ENCODE results near the gene AIFM3.
A peak's percentile ranks its signal among the peaks of the same experiment; 100 is the strongest.

AIFM3 gene

DNA sequence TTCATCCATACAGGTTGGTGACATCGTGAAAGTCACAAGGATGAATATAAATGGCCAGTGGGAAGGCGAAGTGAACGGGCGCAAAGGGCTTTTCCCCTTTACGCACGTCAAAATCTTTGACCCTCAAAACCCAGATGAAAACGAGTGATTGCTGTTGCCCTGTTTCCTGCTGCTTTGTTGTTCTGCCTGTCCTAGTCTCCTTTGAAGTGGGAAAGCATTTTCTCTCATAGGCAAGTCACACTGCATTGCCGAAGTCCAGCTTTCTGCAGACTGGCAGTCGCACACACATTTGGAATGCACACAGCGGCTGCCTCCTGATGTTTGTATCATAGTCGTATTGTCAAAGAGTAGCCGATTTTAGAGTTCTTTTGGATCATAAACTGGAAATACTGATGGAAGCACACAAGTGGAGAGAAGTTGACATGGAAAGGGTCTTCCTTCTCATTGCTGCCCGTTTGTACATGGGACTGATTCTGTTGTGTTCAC is 17.3 kb upstream of the AIFM3 start:
- Mint-ChIP-seq H3K27me3 (no peaks in the 10 kb centered on the region), H3K4me1 (ENCODE audit: low read depth) (peaks cover 47% of the 10 kb centered on the region), H3K36me3 (peaks cover 3% of the 10 kb centered on the region), H3K27ac (peak overlapping the region; percentile 35), H3K4me3 (peak overlapping the region; percentile 11), H3K9me3 (ENCODE audit: low read depth) (no peaks in the 10 kb centered on the region)

DNA sequence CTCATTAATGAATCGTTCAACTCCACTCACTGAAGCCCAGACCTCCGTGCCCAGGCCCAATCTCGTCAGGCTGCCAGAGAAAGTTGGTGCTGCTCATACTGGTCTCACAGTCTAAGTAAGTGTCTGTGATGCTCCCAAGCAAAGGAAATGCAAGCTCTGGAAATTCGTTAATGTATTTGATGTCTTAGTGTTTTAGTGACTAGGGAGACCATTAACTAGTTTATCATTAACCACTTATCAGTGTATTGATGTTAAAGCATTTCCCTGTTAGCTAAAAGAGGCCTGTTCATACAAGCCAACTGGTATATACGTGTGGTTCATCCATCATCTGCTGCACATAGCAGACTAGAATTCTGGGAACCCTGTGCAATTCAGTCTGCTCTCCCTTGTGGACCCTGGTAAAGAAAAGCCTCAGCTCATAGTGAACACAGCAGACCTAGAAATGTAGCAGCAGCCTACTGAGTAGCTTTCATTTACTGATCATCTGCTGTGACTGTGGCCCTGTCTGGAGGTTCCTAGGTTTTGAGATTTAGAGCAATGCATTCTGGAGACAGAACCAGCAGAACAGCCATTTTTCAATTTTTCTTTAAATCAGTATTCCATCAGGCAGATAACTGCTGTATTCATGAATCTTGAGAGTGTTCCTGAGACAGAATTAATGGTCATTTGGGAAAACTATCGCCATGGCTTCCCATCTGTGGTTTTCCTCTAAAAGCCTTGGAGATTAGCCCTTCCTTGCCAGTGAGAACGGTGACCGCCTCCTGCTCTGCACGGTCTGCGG is 15.7 kb upstream of the AIFM3 start:
- Mint-ChIP-seq H3K4me3 (no peak overlapping the region), H3K27me3 (peaks cover 1% of the 10 kb centered on the region), H3K27ac (no peak overlapping the region), H3K4me1 (ENCODE audit: low read depth) (peaks cover 35% of the 10 kb centered on the region), H3K36me3 (peaks cover 3% of the 10 kb centered on the region), H3K9me3 (ENCODE audit: low read depth) (no peaks in the 10 kb centered on the region)

DNA sequence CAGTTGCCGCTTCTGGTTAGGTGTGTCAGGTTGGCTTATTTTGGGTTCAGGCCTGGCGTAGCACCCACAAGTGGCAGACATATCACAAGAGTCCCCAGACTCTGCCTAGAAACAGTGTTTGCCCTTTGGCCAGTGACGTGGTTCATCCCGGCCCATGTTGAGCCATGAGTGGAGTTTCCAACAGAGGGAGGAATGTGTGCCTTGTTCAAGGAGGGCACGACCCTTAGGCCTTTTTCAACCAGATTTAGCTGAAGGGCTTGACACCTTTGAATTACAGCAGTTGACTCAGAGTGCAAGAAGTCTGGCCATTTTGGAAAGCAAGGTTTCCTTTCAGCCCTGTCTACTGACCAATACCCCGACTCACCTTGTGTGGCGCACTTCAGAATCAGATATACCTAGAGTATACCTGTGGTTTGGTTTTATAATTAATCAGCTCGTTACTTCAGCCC is 15.1 kb upstream of the AIFM3 start:
- peaks cover 34% of the 10 kb centered on the region for H3K4me1 Mint-ChIP-seq (ENCODE audit: low read depth)

DNA sequence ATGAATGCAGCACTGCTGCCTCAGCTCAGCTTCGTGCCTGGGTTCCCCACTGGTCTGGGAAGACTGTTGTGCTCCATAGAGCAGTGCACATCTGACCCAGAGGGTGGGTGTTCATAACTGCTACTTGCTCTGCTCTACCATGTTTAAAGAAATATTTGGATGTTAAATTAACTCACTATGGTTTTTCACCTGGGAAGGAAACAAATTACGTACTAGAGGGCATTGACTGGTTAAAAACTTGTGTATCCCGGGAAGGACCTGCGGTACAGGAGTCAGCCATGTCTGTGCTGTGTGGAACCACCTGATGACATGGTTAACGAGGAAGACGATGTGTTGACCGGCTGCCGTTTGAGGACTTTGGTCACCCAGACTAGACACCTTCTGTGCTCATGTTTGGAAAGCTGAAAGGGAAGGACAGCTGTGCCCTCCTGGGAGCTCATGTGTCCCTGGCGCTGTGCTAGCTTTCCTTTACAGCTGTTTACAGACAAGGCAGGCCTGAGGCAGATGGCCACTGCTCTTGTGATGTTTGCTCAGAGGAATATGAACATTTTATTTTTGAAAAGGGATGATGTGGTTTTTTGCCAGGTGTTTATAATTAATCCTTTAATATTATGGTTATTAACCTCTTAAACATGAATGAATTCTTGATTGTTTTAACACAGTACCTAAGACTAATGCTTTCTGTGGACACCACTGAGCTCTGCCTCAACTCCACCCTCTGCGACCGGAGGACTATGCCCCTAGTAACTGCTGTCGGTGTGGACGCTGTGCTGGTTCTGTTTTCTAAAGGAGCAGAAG is 14.3 kb upstream of the AIFM3 start:
- Mint-ChIP-seq H3K27ac (no peak overlapping the region), H3K4me1 (ENCODE audit: low read depth) (peaks cover 28% of the 10 kb centered on the region), H3K9me3 (ENCODE audit: low read depth) (no peaks in the 10 kb centered on the region)

More for the DNA sequence above, 15.1 kb upstream of the AIFM3 start:
- Mint-ChIP-seq H3K27ac (no peak overlapping the region), H3K9me3 (ENCODE audit: low read depth) (no peaks in the 10 kb centered on the region), H3K4me3 (no peak overlapping the region), H3K27me3 (peaks cover 1% of the 10 kb centered on the region), H3K36me3 (peaks cover 3% of the 10 kb centered on the region)

DNA sequence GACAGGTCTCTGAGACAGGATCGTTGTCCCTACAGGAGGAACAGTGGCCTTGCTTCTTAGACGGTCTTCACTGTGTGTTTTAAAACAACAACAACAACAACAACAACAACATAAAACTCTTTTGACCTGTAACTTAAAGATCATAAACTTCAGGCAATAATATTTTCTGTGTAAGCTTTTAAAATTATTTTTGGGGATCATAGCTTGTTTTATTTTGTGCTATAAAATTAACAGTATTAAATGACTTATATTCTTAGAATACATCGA is 13.8 kb upstream of the AIFM3 start:
- peaks cover 5% of the 10 kb centered on the region for H3K27me3 Mint-ChIP-seq
- peaks cover 3% of the 10 kb centered on the region for H3K36me3 Mint-ChIP-seq
- H3K4me3 Mint-ChIP-seq, result no peak overlapping the region

More for the DNA sequence above, 14.3 kb upstream of the AIFM3 start:
- Mint-ChIP-seq H3K27me3 (peaks cover 1% of the 10 kb centered on the region), H3K36me3 (peaks cover 3% of the 10 kb centered on the region), H3K4me3 (no peak overlapping the region)

DNA sequence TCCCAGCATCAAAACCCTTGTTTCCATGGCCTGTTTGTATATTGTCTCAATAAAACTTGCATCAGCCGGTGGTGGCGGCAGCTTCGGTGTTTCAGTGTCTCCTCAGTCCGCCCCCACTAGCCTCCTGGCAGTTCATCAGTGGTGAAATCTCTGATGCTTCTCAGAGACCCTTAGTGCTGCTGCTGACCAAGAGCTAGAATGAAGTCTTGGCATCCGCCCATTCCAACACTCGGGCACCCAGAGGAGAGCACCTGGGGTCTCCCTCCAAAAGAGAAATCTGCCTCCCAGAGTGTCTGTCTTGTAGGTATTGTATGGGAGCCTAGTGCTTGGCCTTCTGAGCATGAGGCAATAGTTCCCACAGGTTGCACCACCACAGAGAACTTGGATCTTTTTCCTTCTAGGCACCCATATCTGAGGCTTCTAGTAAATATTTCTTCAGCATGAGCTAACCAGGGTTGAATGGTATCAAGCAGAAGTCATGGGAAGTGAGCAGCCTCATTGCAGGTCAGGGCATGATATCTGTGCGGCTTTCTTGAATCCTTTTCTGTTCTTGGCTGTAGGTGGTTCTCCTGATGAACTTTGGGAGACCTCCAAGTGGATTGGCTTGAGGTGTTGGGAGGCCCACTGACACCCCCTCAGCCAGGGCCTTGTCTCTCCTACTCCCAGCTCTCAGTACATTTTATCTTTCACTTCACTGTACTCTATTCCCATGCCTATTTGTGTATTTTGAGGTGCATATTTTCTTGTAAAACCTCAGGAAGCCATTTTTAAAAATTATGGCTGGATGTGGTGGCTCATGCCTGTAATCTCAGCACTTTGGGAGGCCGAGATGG is 13.2 kb upstream of the AIFM3 start:
- Mint-ChIP-seq H3K36me3 (peaks cover 3% of the 10 kb centered on the region), H3K27ac (no peak overlapping the region), H3K27me3 (peaks cover 6% of the 10 kb centered on the region), H3K4me1 (ENCODE audit: low read depth) (peaks cover 21% of the 10 kb centered on the region), H3K4me3 (no peak overlapping the region), H3K9me3 (ENCODE audit: low read depth) (no peaks in the 10 kb centered on the region)

More for the DNA sequence above, 13.8 kb upstream of the AIFM3 start:
- Mint-ChIP-seq H3K9me3 (ENCODE audit: low read depth) (no peaks in the 10 kb centered on the region), H3K27ac (no peak overlapping the region), H3K4me1 (ENCODE audit: low read depth) (peaks cover 26% of the 10 kb centered on the region)

DNA sequence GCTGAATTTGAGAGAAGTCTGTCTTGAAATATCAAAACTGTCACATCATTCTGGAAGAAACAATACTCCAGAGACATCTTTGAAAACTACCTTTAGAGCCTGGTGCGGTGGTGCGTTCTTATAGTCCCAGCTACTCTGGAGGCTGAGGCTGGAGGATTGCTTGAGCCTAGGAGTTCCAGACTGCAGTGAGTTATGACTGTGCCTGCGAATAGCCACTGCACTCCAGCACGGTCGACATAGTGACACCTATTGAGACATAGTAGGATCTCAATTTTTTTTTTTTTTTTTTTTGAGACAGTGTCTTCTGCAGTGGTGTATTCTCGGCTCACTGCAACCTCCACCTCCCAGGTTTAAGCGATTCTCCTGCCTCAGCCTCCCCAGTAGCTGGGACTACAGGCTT is 11.5 kb upstream of the AIFM3 start:
- no peak overlapping the region for H3K27ac Mint-ChIP-seq
- peaks cover 3% of the 10 kb centered on the region for H3K36me3 Mint-ChIP-seq
- peaks cover 8% of the 10 kb centered on the region for H3K27me3 Mint-ChIP-seq
- H3K9me3 Mint-ChIP-seq (ENCODE audit: low read depth), result no peaks in the 10 kb centered on the region
- no peak overlapping the region for H3K4me3 Mint-ChIP-seq
- peaks cover 9% of the 10 kb centered on the region for H3K4me1 Mint-ChIP-seq (ENCODE audit: low read depth)

DNA sequence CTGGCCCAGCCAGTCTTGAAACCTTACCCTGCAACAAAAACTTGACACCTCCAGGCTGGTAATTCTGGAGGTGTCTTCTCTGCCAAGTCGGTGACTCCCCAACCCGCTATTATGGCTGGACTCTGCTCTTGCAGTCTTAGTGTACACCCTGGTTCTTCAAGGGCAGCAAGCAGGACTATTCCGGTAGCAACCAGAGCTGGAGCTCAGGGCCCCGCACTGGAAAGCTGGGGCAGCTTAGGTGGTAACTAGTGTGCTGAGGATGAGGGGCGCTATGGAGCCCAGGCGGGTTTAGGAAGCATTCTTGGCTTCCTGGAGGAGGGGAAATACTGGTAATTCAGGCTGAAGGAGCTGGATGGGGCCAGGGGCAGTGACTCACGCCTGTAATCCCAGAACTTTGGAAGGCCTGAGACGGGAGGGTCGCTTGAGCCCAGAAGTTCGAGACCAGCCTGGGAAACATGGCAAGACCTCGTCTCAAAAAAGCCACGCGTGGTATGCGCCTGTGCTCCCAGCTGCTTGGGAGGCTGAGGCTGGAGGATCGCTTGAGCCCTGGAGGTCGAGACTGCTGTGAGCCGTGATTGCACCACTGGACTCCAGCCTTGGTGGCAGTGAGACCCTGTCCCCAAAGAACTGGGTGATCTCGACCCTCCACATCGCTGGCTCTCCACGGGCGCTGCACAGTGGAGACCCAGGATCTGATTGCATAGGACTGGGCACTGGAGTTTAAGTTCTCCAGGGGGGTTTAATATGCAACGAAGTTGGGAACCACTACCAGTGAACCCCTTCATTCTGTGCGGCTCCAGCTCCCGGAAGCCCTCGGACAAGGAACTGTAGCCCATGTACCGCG is 10.6 kb upstream of the AIFM3 start:
- no peaks in the 10 kb centered on the region for H3K9me3 Mint-ChIP-seq (ENCODE audit: low read depth)

DNA sequence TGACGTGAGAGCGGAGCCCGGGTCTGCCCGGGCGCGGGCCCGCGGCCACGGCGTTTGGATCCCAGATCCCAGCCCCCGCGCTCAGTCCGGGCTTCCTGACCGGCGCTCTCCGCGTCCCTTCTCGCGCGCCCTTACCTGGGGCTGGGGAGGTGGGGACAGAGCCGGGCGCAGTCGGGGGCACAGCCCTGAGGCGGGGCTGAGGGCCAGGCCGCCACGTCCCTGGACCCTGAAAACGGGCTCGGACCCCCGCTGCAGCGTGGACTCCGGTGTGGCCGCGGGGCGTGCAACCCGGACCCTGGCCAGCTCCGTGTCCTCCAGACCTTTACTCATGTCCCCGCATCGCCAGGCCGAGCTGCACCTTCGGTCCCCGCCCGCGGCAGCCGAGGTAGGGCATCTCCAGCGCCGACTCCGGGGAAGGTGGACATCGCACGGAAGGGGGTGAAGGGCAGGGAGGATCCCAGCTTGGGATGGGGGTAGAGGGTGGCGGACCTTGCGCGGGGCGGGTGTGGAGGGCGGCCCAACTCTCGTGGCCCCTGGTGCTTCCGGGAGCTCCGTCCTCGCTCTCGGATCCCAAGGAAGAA is 9.9 kb upstream of the AIFM3 start:
- Mint-ChIP-seq H3K9me3 (ENCODE audit: low read depth) (no peaks in the 10 kb centered on the region), H3K27me3 (peaks cover 8% of the 10 kb centered on the region), H3K4me1 (ENCODE audit: low read depth) (peaks cover 14% of the 10 kb centered on the region), H3K36me3 (peaks cover 3% of the 10 kb centered on the region), H3K27ac (no peak overlapping the region), H3K4me3 (peak overlapping the region; percentile 72)

More for the DNA sequence above, 10.6 kb upstream of the AIFM3 start:
- Mint-ChIP-seq H3K27me3 (peaks cover 8% of the 10 kb centered on the region), H3K27ac (no peak overlapping the region), H3K4me3 (peak overlapping the region; percentile 72), H3K4me1 (ENCODE audit: low read depth) (peaks cover 10% of the 10 kb centered on the region), H3K36me3 (peaks cover 3% of the 10 kb centered on the region)

DNA sequence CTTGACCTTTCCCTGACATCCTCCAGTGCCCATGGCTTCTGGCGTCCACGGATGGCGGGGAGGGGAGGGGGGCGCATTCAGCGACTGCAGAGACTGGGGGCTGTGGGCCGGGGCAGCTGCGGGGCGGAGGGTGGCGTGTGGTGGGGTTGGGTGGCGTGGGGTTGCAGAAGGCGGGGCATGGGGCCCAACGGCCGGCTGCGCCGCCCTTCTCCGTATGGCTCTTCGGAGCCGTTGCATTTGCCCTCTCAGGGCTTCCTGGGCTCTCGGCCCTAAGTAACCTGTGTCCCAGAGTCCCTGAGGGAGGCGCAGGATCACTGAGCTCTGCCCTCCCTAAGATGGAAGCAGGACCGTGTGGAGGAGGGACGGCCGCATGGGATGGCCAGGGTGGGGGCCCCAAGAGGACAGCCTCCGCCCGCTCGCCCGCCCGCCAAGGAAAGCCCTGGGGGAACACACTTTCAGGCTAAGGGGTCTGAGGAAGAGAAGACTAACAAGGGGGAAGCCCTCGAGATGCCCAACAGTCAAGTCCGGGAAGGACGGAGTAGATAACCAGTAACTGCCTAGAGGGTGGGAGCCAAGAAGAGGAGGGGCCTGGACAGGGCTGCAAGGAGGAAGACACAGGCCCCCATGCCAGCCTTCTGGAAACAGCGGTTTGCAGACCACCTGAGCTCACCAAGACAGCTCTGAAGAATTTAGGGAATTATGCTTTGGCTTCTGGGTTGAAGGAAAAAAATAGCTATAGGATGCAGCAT is 9.2 kb upstream of the AIFM3 start:
- Mint-ChIP-seq H3K27me3 (peaks cover 8% of the 10 kb centered on the region), H3K4me3 (peak overlapping the region; percentile 59), H3K9me3 (ENCODE audit: low read depth) (no peaks in the 10 kb centered on the region), H3K27ac (no peak overlapping the region), H3K4me1 (ENCODE audit: low read depth) (peaks cover 14% of the 10 kb centered on the region), H3K36me3 (no peaks in the 10 kb centered on the region)

DNA sequence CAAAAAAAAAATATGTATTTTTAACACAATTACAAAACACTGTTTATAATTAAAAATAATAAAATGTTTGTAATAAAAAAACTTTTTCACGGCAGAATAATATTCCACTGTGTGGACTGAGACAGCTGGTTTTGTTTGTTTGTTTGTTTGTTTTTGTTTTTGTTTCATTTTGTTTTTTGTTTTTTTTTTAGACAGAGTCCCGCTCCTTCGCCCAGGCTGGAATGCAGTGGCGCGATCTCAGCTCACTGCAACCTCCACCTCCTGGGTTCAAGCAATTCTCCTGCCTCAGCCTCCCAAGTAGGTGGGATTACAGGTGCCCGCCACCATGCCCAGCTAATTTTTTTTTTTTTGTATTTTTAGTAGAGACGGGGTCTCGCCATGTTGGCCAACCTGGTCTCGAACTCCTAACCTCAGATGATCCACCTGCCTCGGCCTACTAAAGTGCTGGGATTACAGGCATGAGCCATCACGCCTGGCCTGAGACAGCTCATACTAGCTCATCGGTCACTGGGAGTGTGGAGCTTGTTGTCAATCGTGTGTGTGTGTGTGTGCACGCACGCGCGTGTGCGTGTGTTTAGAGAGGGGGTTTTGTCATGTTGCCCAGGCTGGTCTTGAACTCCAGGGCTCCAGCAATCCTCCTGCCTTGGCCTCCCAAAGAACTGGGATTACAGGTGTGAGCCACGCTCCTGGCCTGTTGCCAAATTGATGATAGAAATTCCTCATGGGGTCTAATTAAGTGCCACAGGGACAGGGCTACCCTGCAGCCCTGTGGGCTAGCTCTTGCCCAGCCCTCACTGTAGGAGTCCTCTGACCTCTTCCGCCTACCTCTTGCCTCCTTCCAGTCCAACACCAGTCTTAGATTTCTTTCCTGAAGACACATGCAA is 7.2 kb upstream of the AIFM3 start:
- no peaks in the 10 kb centered on the region for H3K9me3 Mint-ChIP-seq (ENCODE audit: low read depth)
- H3K27ac Mint-ChIP-seq, result no peak overlapping the region
- no peaks in the 10 kb centered on the region for H3K36me3 Mint-ChIP-seq
- no peak overlapping the region for H3K4me3 Mint-ChIP-seq
- peaks cover 23% of the 10 kb centered on the region for H3K4me1 Mint-ChIP-seq (ENCODE audit: low read depth)
- peaks cover 10% of the 10 kb centered on the region for H3K27me3 Mint-ChIP-seq

DNA sequence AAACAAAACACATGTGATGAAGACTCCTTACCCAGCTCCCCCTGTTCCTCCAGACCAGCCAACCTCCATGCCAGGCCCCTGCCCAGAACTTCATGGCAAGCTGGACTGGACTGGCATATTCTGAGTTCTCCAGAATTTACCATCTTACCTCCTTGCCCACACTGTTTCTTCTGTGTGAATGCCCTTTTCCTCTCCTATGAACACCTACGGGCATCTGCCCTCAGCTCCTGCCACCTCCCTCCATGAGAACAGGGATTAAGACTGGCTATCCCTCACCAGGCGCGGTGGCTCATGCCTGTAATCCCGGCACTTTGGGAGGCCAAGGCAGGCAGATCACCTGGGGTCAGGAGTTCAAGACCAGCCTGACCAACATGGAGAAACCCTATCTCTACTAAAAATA is 6.4 kb upstream of the AIFM3 start:
- Mint-ChIP-seq H3K9me3 (ENCODE audit: low read depth) (no peaks in the 10 kb centered on the region), H3K27ac (no peak overlapping the region), H3K4me3 (no peak overlapping the region), H3K4me1 (ENCODE audit: low read depth) (peaks cover 23% of the 10 kb centered on the region), H3K36me3 (no peaks in the 10 kb centered on the region), H3K27me3 (peaks cover 10% of the 10 kb centered on the region)

Data from activated naive CD8-positive, alpha-beta T cell (primary cell).